GM23248 (cell line): Measurements from ENCODE around the gene DGKB. TPM values are rescaled to one million over a fixed set of nuclear protein-coding genes. Genes with fewer than 3 reads are reported as not detected.

Experiments used
- DNase-seq: peaks from one replicate; pipeline ENCODE4 v3.0.0-alpha.2; 2015
- H2AFZ ChIP-seq: fragments of 200-600 bp; sonication (generic); 2 replicates; pipeline ENCODE4 v1.6.1; 2016; ENCODE audit warnings: antibody characterized with exemption
- H3F3A ChIP-seq: fragments of 200-600 bp; sonication (generic); 2 replicates; pipeline ENCODE4 v1.6.1; 2016; ENCODE audit warnings: mild to moderate bottlenecking, antibody characterized with exemption, mixed run types; ENCODE audit not compliant: insufficient read depth
- H3K27ac ChIP-seq: fragments of 200-600 bp; sonication (generic); 2 replicates; pipeline ENCODE4 v1.5.1; 2016; ENCODE audit warnings: mild to moderate bottlenecking
- H3K27me3 ChIP-seq: fragments of 200-600 bp; sonication (generic); replicated peaks from 2 replicates; pipeline ENCODE4 v1.6.1; 2016; ENCODE audit warnings: mild to moderate bottlenecking; ENCODE audit not compliant: insufficient read depth
- H3K36me3 ChIP-seq: fragments of 200-600 bp; sonication (generic); 2 replicates; pipeline ENCODE4 v1.6.1; 2016; ENCODE audit warnings: low read depth, mild to moderate bottlenecking
- H3K4me1 ChIP-seq: fragments of 200-600 bp; sonication (generic); 2 replicates; pipeline ENCODE4 v1.6.1; 2016; ENCODE audit warnings: mild to moderate bottlenecking; ENCODE audit not compliant: insufficient read depth
- H3K4me2 ChIP-seq: fragments of 200-600 bp; sonication (generic); one replicate; pipeline ENCODE4 v1.6.1; 2016; ENCODE audit warnings: mild to moderate bottlenecking; ENCODE audit not compliant: unreplicated experiment
- H3K4me3 ChIP-seq: fragments of 200-600 bp; sonication (generic); 2 replicates; pipeline ENCODE4 v1.5.1; 2016; ENCODE audit warnings: mild to moderate bottlenecking
- H3K79me2 ChIP-seq: fragments of 200-600 bp; sonication (generic); 2 replicates; pipeline ENCODE4 v1.6.1; 2016; ENCODE audit warnings: mild to moderate bottlenecking; ENCODE audit not compliant: insufficient read depth
- H3K9ac ChIP-seq: fragments of 200-600 bp; sonication (generic); 2 replicates; pipeline ENCODE4 v1.6.1; 2016; ENCODE audit warnings: mild to moderate bottlenecking
- H3K9me2 ChIP-seq: fragments of 200-600 bp; sonication (generic); 2 replicates; pipeline ENCODE4 v1.6.1; 2016; ENCODE audit warnings: mixed run types, mild to moderate bottlenecking, moderate library complexity; ENCODE audit not compliant: insufficient read depth
- H3K9me3 ChIP-seq: fragments of 200-600 bp; sonication (generic); one replicate; pipeline ENCODE4 v1.6.1; 2017; ENCODE audit warnings: low read depth
- H4K20me1 ChIP-seq: fragments of 200-600 bp; sonication (generic); 2 replicates; pipeline ENCODE4 v1.6.0; 2016; ENCODE audit not compliant: insufficient read depth
- EZH2 ChIP-seq: fragments of 200-600 bp; sonication (generic); IDR thresholded peaks from 2 replicates; pipeline ENCODE4 v1.6.1; 2018; ENCODE audit warnings: antibody characterized with exemption, mild to moderate bottlenecking; ENCODE audit not compliant: insufficient read depth, poor library complexity, severe bottlenecking
- EZH2phosphoT487 ChIP-seq: fragments of 200-600 bp; sonication (generic); IDR thresholded peaks from 2 replicates; pipeline ENCODE4 v1.6.1; 2018; ENCODE audit warnings: antibody characterized with exemption, moderate library complexity, mild to moderate bottlenecking, low read depth; ENCODE audit not compliant: insufficient read depth
- WGBS, 2 experiments: methylation state at CpG; one replicate each; pipeline ENCODE4 v1.1.6; 2015 to 2017; ENCODE audit warnings: low lambda C conversion rate in 2 of 2, low coverage in 1 of 2; ENCODE audit errors: missing lambda C conversion rate in 2 of 2; 5-methylcytosine and 5-hydroxymethylcytosine counted together
- in situ Hi-C: fragments of 300-500 bp; cut with MboI; formaldehyde crosslinking; loops from 2 replicates; pipeline ENCODE4 v1.15.0; 2020
- polyA plus RNA-seq: library from polyadenylated mRNA; unstranded; fragments of >200 nt; fragmentation: Nextera tagmentation; extraction: Ambion mirVana; gene quantifications from 2 replicates; pipeline ENCODE4 v1.2.1, GENCODE V29; 2016
- total RNA-seq: library from RNA; depleted of rRNA; stranded (reverse); fragments of >200 nt; shearing (Covaris generic); gene quantifications from 2 replicates; pipeline ENCODE4 v1.2.3, GENCODE V29; 2014

The DGKB gene
- total and polyA plus RNA-seq, 2 experiments from 2014 or later: 0.65 to 1.7 TPM

DNA sequence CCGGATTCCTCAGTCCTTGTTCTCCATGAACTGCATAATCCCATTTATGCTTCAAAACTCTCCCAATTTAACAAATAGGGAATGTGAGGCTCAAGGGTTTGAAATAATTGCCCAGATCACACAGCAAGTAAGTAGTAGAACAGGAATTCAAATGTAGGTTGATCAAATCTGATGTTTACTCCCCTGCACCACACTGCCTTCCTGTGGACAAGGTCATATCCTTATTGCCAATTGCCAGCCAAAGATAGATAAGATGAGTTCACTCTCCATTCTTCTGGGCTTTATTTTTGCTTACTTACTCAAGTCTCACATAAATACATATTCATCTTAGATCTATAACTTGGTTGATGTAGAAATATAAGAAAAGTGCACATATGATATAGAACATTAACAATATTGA is 477.9 kb downstream of the DGKB start:
- Histone ChIP-seq H3F3A (no peaks in the 10 kb centered on the region), H3K4me3 (no peak overlapping the region)
- in situ Hi-C loops: no loop called here

DNA sequence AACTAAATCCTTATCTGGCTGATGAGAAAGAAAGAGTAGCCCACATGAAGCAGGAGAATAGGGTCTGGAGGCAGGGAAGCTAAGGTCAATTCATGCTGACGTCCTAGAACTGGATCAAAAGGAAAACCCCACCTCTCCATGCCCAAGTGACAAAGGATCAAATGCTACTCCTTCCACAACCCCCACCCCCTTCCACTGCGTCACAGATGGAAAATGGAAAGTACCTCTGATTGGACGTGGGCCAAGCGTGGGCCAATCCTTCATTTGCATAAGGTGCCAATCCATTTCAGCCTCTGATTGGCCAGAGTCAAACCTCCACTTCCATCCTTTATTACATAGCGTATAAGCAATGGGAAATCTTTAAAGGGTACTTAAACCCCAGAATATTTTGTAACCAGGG is 481.8 kb downstream of the DGKB start:
- no peaks in the 10 kb centered on the region for H3F3A ChIP-seq
- no peak overlapping the region for H2AFZ ChIP-seq
- no peak for DNase-seq
- no peak for TF ChIP-seq EZH2phosphoT487
- no peak for TF ChIP-seq EZH2
- H3K4me3 ChIP-seq: no peak overlapping the region
- no peak overlapping the region for H3K27ac ChIP-seq
- no peaks in the 10 kb centered on the region for H3K79me2 ChIP-seq
- H3K9me2 ChIP-seq: no peaks in the 10 kb centered on the region; the same call in 1 of the 2 replicates
- H3K4me1 ChIP-seq: peaks cover 8% of the 10 kb centered on the region
- H3K4me2 ChIP-seq: no peak overlapping the region
- H3K27me3 ChIP-seq: no peaks in the 10 kb centered on the region
- WGBS, 2 experiments: 66 to 71% methylated on average over 5 of the region's 5 CpGs
- no peak overlapping the region for H3K9ac ChIP-seq
- H3K36me3 ChIP-seq: no peaks in the 10 kb centered on the region
- no peaks in the 10 kb centered on the region for H3K9me3 ChIP-seq
- H4K20me1 ChIP-seq: no peaks in the 10 kb centered on the region
- in situ Hi-C loops: no loop called here

More for the DNA sequence above, 477.9 kb downstream of the DGKB start:
- H3K9me3 ChIP-seq: no peaks in the 10 kb centered on the region
- H3K79me2 ChIP-seq: no peaks in the 10 kb centered on the region
- no peaks in the 10 kb centered on the region for H3K36me3 ChIP-seq
- H3K27ac ChIP-seq: no peak overlapping the region
- no peak for TF ChIP-seq EZH2phosphoT487
- no peak for TF ChIP-seq EZH2
- peaks cover 8% of the 10 kb centered on the region for H3K4me1 ChIP-seq
- 95 to 96% methylated on average over 1 of the region's 1 CpG for WGBS, 2 experiments
- no peak overlapping the region for H3K4me2 ChIP-seq
- H4K20me1 ChIP-seq: no peaks in the 10 kb centered on the region
- H3K9ac ChIP-seq: no peak overlapping the region
- no peak for DNase-seq
- no peak overlapping the region for H2AFZ ChIP-seq
- H3K27me3 ChIP-seq: no peaks in the 10 kb centered on the region
- no peaks in the 10 kb centered on the region; the same call in 1 of the 2 replicates for H3K9me2 ChIP-seq

DNA sequence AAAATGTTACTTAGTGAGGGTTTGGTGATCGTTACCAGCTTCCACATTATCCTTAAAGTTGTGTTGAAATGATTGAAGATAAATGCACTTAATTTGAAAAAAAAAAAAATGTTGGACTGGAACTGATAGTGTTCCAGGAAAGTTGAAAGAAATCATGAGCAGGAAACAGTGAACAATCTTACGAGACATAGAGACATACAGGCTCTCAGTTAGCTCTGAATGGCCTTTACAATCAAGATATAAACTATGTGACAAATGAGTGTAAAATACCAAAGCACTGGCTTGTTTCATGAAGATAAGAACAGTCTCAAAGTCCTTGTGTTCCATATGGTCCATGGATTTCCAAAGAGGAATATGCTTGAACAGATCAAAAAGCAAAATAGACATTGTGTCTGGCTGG is 483.0 kb downstream of the DGKB start:
- Histone ChIP-seq H3K9me3 (no peaks in the 10 kb centered on the region), H3K36me3 (no peaks in the 10 kb centered on the region), H3K4me1 (peaks cover 8% of the 10 kb centered on the region), H3K4me2 (no peak overlapping the region), H3K4me3 (no peak overlapping the region), H3F3A (no peaks in the 10 kb centered on the region), H3K9me2 (no peaks in the 10 kb centered on the region; the same call in 1 of the 2 replicates), H4K20me1 (no peaks in the 10 kb centered on the region), H3K27ac (no peak overlapping the region), H3K27me3 (no peaks in the 10 kb centered on the region), H3K9ac (no peak overlapping the region), H2AFZ (0 out of 2 replicates have a peak overlapping the region, but pooled peaks have one; percentile 47), H3K79me2 (no peaks in the 10 kb centered on the region)
- DNase-seq: no peak
- no peak for TF ChIP-seq EZH2
- no peak for TF ChIP-seq EZH2phosphoT487
- in situ Hi-C loops: no loop called here
- 43 to 46% methylated on average over 2 of the region's 2 CpGs for WGBS, 2 experiments

DNA sequence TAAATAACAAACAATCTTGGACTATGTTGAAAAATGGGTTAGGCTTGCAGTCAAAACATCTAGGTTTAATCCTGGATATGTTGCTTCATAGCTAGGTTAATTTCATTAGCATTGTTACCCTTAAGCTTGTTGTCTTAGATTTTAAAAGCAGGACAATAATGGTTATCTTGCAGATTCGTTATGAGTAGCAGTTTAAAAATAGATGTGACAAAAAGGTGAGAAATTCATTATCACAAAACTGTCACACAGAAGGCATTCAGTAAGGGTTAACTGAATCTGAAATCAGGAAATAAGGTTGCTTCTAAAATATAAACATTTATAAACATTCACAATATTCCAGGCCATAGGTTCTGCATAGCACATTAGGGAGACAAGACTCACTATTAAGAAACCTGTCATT is 483.9 kb downstream of the DGKB start:
- TF ChIP-seq EZH2phosphoT487 (no peak), EZH2 (no peak)
- no peak for DNase-seq
- Histone ChIP-seq H4K20me1 (no peaks in the 10 kb centered on the region), H3K9ac (no peak overlapping the region), H3K4me3 (no peak overlapping the region), H3K79me2 (no peaks in the 10 kb centered on the region), H3K4me1 (peaks cover 8% of the 10 kb centered on the region), H3K9me3 (no peaks in the 10 kb centered on the region), H2AFZ (no peak overlapping the region), H3K4me2 (no peak overlapping the region), H3F3A (no peaks in the 10 kb centered on the region), H3K36me3 (no peaks in the 10 kb centered on the region), H3K27ac (no peak overlapping the region), H3K27me3 (no peaks in the 10 kb centered on the region), H3K9me2 (no peaks in the 10 kb centered on the region; the same call in 1 of the 2 replicates)
- 71 to 90% methylated on average over 1 of the region's 1 CpG for WGBS, 2 experiments
- in situ Hi-C loops: no loop called here

DNA sequence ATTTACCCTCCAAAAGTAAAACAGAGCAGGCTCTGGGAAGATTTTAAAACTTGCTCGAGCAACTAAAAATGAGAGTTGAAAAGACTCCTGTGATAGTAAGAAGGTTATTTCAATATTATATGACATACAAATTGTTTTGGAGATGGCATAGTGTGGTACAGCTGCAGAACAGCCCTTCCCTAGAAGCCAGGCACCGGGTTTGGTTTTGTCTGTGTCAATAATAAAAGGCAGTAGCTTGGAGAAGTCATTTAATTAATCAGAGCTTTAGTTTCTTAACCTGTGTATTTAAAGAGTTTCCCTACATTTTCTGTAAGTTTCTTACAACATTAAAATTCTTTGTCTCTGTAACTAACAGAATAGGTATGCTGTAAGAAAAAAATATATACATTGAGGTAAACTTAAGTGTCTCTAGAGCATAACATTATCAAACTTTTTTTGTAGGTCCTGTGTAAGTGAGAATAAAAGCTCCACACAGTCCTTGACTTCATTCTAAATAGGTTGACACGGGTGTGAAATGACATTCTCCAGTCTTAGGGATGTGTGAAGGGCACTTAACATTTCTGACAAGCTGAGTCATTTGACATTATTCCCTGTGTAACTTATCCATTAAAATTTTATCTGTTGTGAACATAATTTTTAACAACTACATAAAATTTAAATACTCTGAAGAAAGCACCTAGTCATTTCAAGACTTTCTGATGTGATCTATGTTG is 488.1 kb downstream of the DGKB start:
- in situ Hi-C loops: no loop called here
- DNase-seq: no peak
- Histone ChIP-seq H3F3A (no peaks in the 10 kb centered on the region), H3K9me3 (no peaks in the 10 kb centered on the region), H3K9ac (no peak overlapping the region), H4K20me1 (no peaks in the 10 kb centered on the region), H3K36me3 (no peaks in the 10 kb centered on the region), H2AFZ (no peak overlapping the region), H3K4me2 (no peak overlapping the region), H3K27me3 (no peaks in the 10 kb centered on the region), H3K27ac (no peak overlapping the region), H3K9me2 (no peaks in the 10 kb centered on the region), H3K79me2 (no peaks in the 10 kb centered on the region), H3K4me3 (no peak overlapping the region), H3K4me1 (no peaks in the 10 kb centered on the region)
- 33 to 37% methylated on average over 3 of the region's 3 CpGs for WGBS, 2 experiments
- TF ChIP-seq EZH2phosphoT487: no peak
- TF ChIP-seq EZH2: no peak
